Activated T-cell treated with anti-CD3 and anti-CD28 coated beads, Interleukin-2, amount 50 U/mL, for 1 hour (primary cell): Measurements from ENCODE around the gene RBM38.

Experiments
- DNase-seq: peaks from one replicate; pipeline ENCODE4 v3.0.0-alpha.2; 2020

The RBM38 gene

DNA sequence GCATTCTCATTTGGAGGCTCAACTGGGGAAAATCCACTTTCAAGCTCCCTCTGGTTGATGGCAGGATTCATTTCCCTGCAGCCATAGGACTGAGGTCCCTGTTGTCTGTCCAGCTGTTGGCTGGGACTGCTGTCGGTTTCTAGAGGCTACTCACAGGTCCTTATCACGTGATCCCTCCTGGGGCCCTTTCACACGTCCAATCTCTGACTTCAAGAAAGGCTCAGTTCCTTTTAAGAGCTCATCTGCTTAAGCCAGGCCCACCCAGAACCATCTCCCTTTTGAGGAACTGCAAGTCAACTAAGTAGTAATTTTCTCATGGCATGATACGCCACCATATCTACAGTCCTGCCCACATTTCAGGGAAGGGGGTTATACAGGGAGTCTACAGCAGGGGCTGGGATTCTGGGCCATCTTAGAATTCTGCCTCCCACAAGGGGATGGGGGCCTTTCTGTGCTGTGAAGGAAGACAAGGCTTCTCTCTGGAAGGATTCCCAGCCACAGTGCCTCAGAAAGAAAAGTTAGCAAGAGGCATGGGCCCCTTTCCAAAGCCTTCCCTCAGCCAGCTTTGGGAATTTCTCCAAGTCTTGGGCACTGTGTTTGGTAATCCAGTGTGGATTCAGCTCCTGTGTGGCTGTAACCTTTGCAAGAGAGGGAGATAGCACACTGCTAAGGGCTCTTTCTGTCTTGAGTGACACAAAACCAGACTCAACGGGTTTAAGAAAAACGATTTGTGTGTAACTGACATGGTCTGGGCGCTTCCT, 67.4 kb downstream of the RBM38 start:
- no peak for DNase-seq
